NAMALWA (cell line): Measurements from ENCODE around the gene SGIP1.

Source experiments
- DNase-seq: peaks from one replicate; pipeline ENCODE4 v3.0.0-alpha.2; 2015; ENCODE audit warnings: low spot score

The SGIP1 gene

GRCh38 chr1:66606362-66607065 lies 72.6 kb downstream of the SGIP1 start:
- no peak for DNase-seq

GRCh38 chr1:66607458-66607857 lies 73.5 kb downstream of the SGIP1 start:
- peak; percentile 27 for DNase-seq

GRCh38 chr1:66613187-66613586 lies 79.2 kb downstream of the SGIP1 start:
- DNase-seq, result no peak

GRCh38 chr1:66617362-66618184 lies 83.6 kb downstream of the SGIP1 start:
- no peak for DNase-seq

DNA sequence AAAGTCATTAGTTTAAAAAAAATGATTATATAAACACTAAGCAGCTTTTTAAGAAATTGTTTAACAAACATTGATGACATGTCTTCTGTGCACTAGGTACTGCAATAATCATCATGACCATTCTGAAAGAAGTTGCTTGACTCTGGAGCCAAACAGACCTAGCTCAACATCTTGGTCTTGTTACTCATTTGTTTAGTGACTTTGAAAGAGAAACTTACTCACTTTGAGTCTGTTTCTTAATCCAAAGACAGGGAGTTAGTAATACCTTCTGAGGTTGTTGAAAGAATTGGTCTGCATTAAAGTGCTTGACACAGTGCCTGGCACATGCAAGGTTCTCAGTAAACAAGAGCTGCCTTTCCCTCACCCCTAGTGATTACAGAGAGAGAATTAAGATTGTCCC lies 84.4 kb downstream of the SGIP1 start:
- DNase-seq, result no peak

GRCh38 chr1:66623812-66624211 lies 89.9 kb downstream of the SGIP1 start:
- DNase-seq, result no peak

GRCh38 chr1:66624412-66625060 lies 90.6 kb downstream of the SGIP1 start:
- DNase-seq, result no peak

DNA sequence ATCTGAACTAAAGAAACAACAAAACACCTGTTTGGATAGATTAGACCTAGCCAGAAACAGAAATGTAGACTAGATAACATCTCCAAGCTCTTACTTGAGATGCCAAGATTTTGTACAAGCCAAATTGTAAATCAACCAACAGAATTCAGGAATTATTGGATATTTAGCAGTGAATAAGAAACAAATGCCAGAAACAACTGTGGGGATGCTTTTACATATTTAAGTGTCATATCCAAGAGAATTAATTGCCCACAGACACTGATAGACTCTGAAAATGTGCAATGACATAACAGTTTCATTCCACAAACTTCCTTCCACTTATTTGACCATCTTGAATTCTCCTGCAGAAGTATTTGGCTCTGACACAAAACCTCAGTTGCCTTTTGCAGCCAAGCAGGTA lies 92.3 kb downstream of the SGIP1 start:
- no peak for DNase-seq

- no peak for DNase-seq
Measured at GRCh38 chr1:66628926-66629325, 95.0 kb downstream of the SGIP1 start.

DNA sequence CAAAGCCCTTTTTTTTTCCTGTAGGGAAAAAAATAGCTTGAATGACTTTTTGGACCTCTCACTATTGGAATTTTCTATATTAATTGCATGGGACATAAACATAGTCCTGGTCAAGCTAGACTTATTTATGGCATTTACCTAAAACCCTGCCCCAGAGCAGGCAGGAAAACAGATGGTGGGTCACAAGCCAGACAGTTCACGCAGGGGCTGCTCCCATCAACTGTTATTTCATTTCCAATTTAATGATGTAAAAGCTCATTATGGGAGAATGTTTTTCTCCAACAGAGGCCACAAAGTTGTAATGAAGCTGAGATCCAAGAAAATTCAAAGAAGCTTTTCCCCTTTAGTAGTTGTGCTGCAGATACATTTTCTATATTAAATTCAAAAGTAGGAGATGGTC lies 99.2 kb downstream of the SGIP1 start:
- DNase-seq, result no peak

GRCh38 chr1:66637146-66637545 lies 103.2 kb downstream of the SGIP1 start:
- DNase-seq, result no peak

- no peak for DNase-seq
Measured at GRCh38 chr1:66641891-66642473, 108.0 kb downstream of the SGIP1 start.

DNA sequence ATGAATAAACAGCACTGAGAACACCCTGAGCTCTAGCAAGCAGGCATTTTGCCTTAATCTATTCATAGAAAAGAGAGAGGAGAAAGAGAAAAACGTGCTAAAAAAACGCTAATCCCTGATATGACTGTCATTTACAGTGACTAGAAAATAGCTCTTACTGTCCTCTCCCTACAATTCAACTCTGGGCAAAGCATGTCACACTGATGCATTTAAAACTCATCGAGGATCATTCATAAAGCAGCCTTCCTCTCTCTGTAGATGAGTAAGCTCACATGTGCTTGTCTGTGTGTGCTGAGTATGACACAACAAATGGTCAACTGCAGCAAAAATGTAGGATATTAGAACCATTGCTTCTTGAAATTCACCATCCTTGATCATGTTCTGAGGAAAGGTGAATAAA lies 109.0 kb downstream of the SGIP1 start:
- no peak for DNase-seq

DNA sequence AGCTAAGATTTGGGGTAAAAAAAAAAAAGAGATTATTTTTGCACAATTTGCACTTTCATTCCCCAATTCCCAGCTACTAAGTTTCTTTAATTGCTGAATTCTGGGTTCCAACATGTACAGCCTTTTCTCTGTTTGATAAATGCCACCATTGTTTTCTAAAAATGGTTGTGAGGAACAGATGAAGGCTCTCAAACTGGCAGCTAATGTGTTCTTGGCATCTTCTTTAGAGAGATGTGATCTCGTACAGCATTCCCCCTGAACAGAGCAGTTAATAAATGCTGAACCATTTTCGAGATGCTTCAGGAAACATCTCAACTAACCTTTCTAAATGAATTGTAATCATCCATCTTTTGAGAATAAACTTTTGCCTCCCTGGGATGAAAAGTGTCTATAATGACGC lies 110.4 kb downstream of the SGIP1 start:
- DNase-seq, result no peak

DNA sequence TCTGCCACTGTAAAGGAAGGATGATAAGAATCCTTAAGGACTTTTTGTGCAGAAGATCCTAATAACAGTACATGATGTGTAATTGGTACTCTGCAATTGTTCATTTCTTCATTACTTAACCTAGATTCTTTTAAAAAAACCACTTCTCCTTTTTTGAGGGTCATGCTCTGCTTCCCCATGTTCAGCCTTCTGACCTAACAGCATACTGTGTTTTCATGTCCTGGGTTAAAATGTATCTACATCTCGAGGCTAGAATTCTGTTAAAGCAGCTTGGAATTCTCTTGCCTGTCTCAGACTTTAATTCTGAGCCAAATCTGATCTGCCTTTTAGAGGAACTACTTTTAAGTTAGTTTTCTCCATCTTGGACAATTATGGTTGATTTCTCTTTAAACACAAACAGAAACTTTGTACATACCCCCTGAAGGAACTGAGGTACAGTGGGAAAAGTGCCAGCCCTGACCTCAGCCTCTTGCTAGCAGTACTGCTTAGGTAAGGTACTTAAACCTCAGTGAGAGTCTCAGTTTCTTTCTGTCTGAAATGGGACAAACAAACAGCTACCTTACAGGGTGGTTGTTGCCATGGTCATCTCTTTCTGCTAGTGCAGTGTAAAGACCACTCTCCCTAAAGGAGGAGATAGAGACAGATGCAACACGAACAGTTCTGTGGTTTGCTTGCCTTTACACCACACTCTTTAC lies 115.1 kb downstream of the SGIP1 start:
- peak; percentile 57 for DNase-seq

GRCh38 chr1:66652556-66652955 lies 118.6 kb downstream of the SGIP1 start:
- DNase-seq, result no peak

- DNase-seq, result no peak
Measured at GRCh38 chr1:66654643-66655042, 120.7 kb downstream of the SGIP1 start.

DNA sequence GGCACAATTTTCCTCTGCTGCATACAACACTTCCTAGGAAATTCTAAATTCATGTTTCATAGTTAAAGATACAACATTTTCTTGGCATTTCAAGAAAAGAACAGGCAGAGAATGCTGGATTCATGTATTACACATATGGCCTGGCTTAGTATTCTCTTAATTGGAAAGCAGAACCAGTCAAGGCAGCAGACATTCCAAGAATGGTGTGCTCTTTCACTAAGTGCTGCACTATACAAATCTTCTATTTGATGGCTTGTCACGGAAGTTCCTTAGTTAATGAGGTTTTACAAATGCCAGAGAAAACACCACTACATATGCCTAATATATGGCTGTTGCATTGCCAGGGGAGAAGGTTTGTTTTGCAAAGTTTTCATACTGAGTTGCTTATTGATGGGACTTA lies 137.5 kb downstream of the SGIP1 start:
- DNase-seq, result no peak

DNA sequence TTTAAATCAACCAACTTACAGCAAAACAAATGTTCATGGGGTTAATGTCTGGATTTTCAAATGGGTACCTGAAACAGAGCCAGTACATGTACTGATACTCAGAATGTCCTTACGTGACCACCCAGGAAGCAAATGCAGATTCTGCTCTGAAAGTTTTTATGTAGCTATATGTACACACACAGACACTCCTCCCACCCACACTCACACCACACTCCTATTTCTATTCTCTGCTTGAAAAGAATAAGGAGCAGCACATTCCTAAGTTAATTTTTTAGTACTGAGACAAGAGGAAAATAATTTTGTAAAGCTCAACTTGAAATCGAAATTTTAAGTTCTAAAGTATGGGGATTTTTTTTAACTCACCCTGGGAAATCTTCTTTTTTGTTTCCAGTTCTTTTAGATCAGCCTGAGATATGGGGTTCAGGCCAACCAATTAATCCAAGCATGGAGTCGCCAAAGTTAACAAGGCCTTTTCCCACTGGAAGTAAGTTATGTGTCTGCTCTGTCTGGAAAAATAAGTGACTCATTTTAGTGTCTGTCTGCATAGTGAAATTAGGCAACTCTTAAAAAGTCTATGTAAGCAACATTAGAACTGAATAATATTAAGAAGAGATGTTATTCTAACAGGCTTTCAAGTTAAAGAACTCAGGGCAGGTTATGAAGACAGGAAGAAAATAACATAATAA lies 142.8 kb downstream of the SGIP1 start:
- no peak for DNase-seq

DNA sequence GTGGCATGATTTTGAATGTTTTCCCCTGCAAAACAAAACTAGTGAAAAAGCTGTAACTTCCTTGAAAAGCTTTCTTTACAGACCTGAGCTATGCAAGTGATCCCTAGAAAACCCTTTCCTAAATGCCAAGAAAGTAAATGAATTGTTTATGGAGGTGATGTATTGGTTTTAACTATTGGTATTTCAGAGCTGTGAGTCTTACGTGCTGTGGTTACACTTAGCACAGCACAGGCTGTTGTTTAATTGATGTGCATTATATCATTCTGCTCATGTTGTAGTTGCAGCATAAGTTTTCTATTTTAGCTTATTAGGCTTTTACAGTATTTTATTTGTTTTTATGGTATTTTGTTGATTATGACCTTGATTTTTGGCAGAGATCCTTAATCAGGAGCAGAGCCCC lies 144.2 kb downstream of the SGIP1 start:
- DNase-seq, result no peak

DNA sequence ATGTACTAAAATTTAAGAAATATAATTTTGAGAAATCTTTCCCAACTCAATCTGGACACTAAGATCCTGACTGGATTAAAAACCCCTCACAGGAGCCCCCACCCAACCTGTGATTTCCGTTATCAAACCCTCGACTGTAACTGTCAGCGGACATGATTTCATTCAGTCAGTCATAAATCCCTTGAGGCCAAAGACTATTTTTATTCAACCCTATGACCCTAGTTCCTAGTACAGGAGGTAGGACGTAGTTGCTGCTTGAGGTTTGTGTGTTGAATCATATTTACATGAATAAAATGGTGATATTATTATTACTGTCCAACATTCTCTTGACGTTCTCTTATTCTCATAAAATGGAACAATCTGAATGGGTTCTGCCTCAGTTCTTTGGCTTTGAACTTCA lies 145.2 kb downstream of the SGIP1 start:
- no peak for DNase-seq

DNA sequence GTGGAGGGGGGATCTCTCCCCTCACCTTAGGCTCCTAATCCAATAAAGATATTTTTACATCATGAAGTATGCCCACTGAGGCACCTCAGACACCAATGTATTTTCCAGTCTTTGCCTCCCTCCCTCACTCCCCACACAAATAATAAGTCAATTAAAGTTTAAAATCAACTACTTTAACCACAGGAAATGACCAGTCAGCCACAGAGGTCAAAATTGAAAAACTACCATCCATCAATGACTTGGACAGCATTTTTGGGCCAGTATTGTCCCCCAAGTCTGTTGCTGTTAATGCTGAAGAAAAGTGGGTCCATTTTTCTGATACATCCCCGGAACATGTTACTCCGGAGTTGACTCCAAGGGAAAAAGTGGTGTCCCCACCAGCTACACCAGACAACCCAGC lies 147.7 kb downstream of the SGIP1 start:
- no peak for DNase-seq
